Activated naive CD8-positive, alpha-beta T cell treated with anti-CD3 and anti-CD28 coated beads for 36 hours (primary cell): ENCODE results near the gene KIF22. TPM values are rescaled to one million over a fixed set of nuclear protein-coding genes. Genes with fewer than 3 reads are reported as not detected.

Experiments
- DNase-seq: peaks from one replicate; pipeline ENCODE4 v3.0.0; 2021
- H3K27ac Mint-ChIP-seq: one replicate; pipeline ENCODE4 v1.8.0; 2022; ENCODE audit warnings: mild to moderate bottlenecking, moderate library complexity, mixed read lengths
- H3K27me3 Mint-ChIP-seq: one replicate; pipeline ENCODE4 v1.8.0; 2022; ENCODE audit warnings: mild to moderate bottlenecking, mixed read lengths
- H3K36me3 Mint-ChIP-seq: one replicate; pipeline ENCODE4 v1.8.0; 2021; ENCODE audit warnings: mild to moderate bottlenecking, mixed read lengths
- H3K4me1 Mint-ChIP-seq: one replicate; pipeline ENCODE4 v1.8.0; 2021; ENCODE audit warnings: mixed read lengths
- H3K4me3 Mint-ChIP-seq: one replicate; pipeline ENCODE4 v1.8.0; 2022; ENCODE audit warnings: mild to moderate bottlenecking, moderate library complexity, mixed read lengths
- H3K9me3 Mint-ChIP-seq: one replicate; pipeline ENCODE4 v1.8.0; 2022; ENCODE audit warnings: mixed read lengths
- total RNA-seq, 2 experiments: library from RNA; stranded (reverse); gene quantifications; one replicate each; pipeline ENCODE4 v1.2.3, GENCODE V29; 2021

The KIF22 gene
- total RNA-seq, 2 experiments from 2014 or later, result 145 to 150 TPM

DNA sequence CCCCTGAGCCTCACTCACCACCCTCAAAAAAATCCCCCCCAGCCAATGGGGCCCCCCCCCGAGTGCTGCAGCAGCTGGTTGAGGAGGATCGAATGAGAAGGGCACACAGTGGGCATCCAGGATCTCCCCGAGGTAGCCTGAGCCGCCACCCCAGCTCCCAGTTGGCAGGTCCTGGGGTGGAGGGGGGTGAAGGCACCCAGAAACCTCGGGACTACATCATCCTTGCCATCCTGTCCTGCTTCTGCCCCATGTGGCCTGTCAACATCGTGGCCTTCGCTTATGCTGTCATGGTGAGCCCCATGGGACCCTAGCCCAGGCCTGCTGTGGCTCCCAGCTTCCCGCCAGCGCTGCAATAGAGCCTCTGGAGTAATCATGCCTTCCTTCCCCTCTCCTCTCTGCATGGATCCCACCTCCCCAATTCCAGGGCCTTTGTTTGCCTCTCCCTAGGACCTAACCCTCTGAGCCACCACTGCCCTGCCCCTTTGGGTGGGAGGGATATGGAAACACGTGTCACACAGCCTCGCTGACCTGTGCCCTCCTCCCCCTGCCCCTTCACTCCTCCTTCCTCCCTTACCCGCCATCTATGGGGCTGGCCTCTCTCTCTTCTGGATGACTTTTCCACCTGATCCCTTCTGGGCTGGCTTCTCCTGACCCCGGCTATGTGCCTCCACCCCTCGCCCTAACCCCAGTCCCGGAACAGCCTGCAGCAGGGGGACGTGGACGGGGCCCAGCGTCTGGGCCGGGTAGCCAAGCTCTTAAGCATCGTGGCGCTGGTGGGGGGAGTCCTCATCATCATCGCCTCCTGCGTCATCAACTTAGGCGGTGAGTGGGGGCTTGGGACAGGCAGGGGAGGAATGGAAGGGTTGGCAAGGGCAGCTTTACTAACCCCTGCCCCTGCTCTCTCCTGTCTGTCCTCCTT lies 23.4 kb downstream of the KIF22 start:
- Mint-ChIP-seq H3K9me3 (no peaks in the 10 kb centered on the region), H3K36me3 (peaks cover 34% of the 10 kb centered on the region), H3K27me3 (peaks cover 8% of the 10 kb centered on the region), H3K4me1 (peaks cover 53% of the 10 kb centered on the region), H3K4me3 (no peak overlapping the region), H3K27ac (no peak overlapping the region)
- no peak for DNase-seq

DNA sequence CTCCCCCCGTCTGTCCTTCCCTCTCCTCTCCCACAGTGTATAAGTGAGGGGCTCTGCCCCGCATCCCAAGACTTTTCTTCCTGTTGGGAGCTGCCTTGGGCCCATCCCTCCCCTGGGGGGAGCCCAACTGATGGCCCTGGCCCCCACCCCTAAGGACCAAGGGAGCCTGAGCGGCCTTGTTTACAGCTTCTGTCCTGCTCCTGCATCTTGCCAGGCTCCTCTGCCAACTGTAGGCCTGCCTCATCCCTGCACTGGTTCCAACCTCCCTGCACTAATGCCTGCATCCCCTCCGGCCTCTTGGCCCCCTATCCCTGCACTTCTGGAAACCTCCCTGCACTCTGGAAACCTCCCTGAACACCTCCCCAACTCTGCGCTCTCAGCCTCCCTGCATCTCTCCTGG lies 24.0 kb downstream of the KIF22 start:
- Mint-ChIP-seq H3K27me3 (peaks cover 8% of the 10 kb centered on the region), H3K9me3 (no peaks in the 10 kb centered on the region), H3K27ac (peak overlapping the region; percentile 95), H3K4me3 (peak overlapping the region; percentile 94), H3K4me1 (peaks cover 59% of the 10 kb centered on the region), H3K36me3 (peaks cover 36% of the 10 kb centered on the region)
- DNase-seq, result no peak

DNA sequence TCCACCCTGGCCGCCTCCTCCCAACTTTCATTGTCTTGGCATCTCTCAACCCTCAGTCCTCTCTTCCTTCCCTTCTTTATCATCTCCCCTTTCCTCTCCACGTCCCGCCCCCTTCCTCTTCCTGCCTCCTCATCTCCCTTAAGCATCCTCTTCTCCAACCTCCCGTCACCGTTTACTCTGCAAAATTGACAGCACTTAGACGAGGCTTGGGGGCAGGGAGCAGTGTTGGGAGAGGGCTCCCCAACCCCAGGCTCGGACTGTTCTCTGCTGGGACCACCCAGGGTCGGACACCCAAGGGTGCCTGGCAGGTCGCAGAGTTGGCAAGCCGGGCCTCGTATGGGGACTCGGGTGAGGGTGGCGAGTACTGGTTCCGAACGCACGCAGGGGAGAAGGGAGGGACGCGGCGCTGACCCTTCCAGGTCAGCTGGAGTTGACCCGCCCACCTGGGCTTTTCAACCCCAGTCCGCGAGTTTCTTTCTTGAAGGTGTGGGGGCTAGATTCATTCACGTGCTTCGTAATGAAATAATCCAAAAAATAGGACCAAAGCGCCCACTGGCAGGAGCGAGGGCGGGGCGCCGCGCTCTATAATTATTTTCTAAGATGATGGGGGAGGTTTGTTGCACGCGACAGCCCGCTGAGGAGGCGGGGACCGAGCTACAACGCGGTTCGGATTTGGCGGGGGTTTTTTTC lies 24.6 kb downstream of the KIF22 start:
- peaks cover 8% of the 10 kb centered on the region for H3K27me3 Mint-ChIP-seq

DNA sequence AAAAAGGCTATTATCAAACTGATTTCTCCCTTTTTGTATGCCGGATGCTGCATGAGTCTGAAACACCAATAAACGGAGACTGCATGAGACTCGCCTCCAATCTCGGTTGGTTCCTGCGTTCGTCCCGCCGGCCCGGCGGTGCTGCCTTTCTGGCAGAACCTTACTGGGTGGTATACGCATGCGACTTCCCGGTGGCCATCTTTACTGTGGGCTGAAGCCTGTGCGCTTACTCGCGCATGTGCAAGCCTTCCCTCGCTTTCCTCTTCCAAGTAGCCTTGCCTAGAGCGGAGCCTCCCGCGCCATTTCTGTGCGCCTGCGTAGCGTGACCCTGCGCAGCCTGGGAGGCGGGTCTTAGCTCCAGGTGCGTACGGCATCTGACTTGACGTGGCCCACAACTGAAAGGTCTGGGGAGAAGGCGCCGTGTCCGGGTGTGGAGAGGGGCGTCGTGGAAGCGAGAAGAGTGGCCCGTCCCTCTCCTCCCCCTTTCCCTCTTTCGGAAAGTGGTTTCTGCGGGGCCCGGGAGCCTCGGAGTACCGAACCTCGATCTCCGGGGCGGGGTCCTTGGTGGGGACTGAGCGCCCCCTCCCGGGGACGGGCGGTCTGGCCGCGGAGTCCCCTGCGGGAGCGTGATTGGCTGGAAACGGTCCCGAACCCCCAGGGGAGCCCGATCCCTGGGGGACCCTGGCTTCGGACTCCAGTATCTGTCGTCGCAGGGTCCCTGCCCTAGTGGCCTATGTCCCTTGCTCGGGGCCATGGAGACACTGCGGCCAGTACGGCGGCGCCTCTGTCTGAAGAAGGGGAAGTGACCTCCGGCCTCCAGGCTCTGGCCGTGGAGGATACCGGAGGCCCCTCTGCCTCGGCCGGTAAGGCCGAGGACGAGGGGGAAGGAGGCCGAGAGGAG lies 25.5 kb downstream of the KIF22 start, which contains the start of gene PAGR1:
Gene PAGR1 (plus strand): TSS at position 360 of the 901 bp plus-strand sequence. CDS start 374 bp downstream, at position 734.
- peak within 1 kb of the TSS; percentile 94 for H3K4me3 Mint-ChIP-seq
- peaks cover 8% of the 10 kb centered on the region for H3K27me3 Mint-ChIP-seq
- H3K4me1 Mint-ChIP-seq, result peaks cover 54% of the 10 kb centered on the region
- peak within 1 kb of the TSS; percentile 95 for H3K27ac Mint-ChIP-seq
- H3K9me3 Mint-ChIP-seq, result no peaks in the 10 kb centered on the region
- H3K36me3 Mint-ChIP-seq, result peaks cover 23% of the 10 kb centered on the region
- peak; percentile 98 for DNase-seq

More for the DNA sequence above, 24.6 kb downstream of the KIF22 start:
- peak; percentile 67 for DNase-seq
- Mint-ChIP-seq H3K36me3 (peaks cover 31% of the 10 kb centered on the region), H3K4me3 (peak overlapping the region; percentile 94), H3K4me1 (peaks cover 60% of the 10 kb centered on the region), H3K9me3 (no peaks in the 10 kb centered on the region), H3K27ac (peak overlapping the region; percentile 95)

DNA sequence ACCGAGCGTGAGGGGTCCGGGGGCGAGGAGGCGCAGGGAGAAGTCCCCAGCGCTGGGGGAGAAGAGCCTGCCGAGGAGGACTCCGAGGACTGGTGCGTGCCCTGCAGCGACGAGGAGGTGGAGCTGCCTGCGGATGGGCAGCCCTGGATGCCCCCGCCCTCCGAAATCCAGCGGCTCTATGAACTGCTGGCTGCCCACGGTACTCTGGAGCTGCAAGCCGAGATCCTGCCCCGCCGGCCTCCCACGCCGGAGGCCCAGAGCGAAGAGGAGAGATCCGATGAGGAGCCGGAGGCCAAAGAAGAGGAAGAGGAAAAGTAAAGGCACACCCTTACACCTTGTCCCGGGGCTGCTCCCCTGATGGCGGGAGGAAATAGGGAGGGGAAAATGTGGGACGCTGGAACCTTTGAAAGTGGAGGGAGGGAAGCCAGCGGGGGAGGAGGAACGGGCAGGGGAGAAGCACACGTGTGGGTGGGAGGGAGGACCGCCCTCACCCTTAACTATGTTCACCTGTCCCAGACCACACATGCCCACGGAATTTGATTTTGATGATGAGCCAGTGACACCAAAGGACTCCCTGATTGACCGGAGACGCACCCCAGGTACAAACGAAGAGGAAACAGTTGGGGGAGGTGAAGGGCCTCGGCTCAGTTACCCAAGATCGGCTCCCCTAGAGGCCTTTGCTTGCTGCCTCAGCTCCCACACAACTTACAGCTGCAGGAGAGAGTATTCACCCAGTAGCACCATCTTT lies 26.3 kb downstream of the KIF22 start:
- no peaks in the 10 kb centered on the region for H3K9me3 Mint-ChIP-seq
- peaks cover 53% of the 10 kb centered on the region for H3K4me1 Mint-ChIP-seq
- H3K27me3 Mint-ChIP-seq, result peaks cover 8% of the 10 kb centered on the region
- H3K36me3 Mint-ChIP-seq, result peaks cover 22% of the 10 kb centered on the region
- DNase-seq, result peak; percentile 84
- H3K27ac Mint-ChIP-seq, result peak overlapping the region; percentile 95
- H3K4me3 Mint-ChIP-seq, result peak overlapping the region; percentile 94

DNA sequence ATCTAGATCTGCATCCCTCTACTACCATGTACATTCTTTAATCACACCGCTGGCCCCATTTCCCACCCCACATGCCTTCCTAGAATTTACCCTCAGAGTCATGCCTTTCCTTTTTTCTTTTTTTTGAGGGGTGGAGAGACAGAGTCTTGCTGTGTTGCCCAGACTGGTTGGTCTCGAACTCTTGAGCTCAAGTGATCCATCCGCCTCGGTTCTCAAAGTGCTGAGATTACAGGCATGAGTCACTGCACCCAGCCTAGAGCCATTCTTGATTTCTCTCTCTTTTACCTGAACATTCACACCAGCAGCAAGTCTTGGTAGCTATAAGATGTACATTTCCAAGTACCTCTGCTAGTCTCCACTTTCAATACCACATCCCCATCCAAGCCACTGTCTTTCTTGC lies 27.5 kb downstream of the KIF22 start:
- H3K4me3 Mint-ChIP-seq, result peak overlapping the region; percentile 82
- H3K9me3 Mint-ChIP-seq, result no peaks in the 10 kb centered on the region
- peaks cover 24% of the 10 kb centered on the region for H3K36me3 Mint-ChIP-seq
- peaks cover 4% of the 10 kb centered on the region for H3K27me3 Mint-ChIP-seq
- H3K27ac Mint-ChIP-seq, result peak overlapping the region; percentile 87
- peaks cover 61% of the 10 kb centered on the region for H3K4me1 Mint-ChIP-seq
- DNase-seq, result no peak

DNA sequence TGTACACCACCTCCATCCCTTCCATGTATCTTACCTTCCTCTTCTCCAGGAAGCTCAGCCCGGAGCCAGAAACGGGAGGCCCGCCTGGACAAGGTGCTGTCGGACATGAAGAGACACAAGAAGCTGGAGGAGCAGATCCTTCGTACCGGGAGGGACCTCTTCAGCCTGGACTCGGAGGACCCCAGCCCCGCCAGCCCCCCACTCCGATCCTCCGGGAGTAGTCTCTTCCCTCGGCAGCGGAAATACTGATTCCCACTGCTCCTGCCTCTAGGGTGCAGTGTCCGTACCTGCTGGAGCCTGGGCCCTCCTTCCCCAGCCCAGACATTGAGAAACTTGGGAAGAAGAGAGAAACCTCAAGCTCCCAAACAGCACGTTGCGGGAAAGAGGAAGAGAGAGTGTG lies 29.0 kb downstream of the KIF22 start:
- H3K9me3 Mint-ChIP-seq, result no peaks in the 10 kb centered on the region

DNA sequence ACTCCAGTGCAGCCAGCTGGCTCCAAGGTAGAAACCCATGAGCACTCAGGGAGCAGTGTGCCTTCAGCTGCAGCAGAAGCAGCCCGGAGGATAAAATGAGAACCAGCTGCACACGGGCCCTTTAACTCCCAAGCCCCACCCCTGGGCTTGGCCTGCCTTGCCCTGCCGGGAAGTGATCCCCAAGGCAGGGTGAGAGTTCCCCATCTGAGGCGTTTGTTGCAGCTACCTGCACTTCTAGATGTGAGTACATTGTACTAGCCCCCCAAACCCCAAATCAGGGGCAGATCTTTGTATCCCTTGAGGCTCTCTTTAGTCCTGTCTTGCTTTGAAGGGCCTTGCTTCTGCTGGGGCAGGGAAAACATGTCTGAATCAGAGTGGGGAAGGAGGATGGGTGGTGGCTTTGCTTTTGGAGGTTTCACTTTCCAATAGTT lies 29.7 kb downstream of the KIF22 start, which contains the start of gene MVP:
Gene MVP (plus strand): TSS at position 192 of the 431 bp plus-strand sequence. CDS start 10,088 bp downstream, outside the sequence.
- H3K4me3 Mint-ChIP-seq, result peak within 1 kb of the TSS; percentile 89
- DNase-seq, result peak; percentile 59
- H3K4me1 Mint-ChIP-seq, result peaks cover 65% of the 10 kb centered on the region
- no peaks in the 10 kb centered on the region for H3K9me3 Mint-ChIP-seq
- peaks cover 4% of the 10 kb centered on the region for H3K27me3 Mint-ChIP-seq
- peak within 1 kb of the TSS; percentile 94 for H3K27ac Mint-ChIP-seq
- H3K36me3 Mint-ChIP-seq, result peaks cover 24% of the 10 kb centered on the region

More for the DNA sequence above, 29.0 kb downstream of the KIF22 start:
- no peak for DNase-seq
- peaks cover 24% of the 10 kb centered on the region for H3K36me3 Mint-ChIP-seq
- H3K27me3 Mint-ChIP-seq, result peaks cover 4% of the 10 kb centered on the region
- H3K27ac Mint-ChIP-seq, result peak overlapping the region; percentile 94
- peak overlapping the region; percentile 89 for H3K4me3 Mint-ChIP-seq
- peaks cover 65% of the 10 kb centered on the region for H3K4me1 Mint-ChIP-seq

DNA sequence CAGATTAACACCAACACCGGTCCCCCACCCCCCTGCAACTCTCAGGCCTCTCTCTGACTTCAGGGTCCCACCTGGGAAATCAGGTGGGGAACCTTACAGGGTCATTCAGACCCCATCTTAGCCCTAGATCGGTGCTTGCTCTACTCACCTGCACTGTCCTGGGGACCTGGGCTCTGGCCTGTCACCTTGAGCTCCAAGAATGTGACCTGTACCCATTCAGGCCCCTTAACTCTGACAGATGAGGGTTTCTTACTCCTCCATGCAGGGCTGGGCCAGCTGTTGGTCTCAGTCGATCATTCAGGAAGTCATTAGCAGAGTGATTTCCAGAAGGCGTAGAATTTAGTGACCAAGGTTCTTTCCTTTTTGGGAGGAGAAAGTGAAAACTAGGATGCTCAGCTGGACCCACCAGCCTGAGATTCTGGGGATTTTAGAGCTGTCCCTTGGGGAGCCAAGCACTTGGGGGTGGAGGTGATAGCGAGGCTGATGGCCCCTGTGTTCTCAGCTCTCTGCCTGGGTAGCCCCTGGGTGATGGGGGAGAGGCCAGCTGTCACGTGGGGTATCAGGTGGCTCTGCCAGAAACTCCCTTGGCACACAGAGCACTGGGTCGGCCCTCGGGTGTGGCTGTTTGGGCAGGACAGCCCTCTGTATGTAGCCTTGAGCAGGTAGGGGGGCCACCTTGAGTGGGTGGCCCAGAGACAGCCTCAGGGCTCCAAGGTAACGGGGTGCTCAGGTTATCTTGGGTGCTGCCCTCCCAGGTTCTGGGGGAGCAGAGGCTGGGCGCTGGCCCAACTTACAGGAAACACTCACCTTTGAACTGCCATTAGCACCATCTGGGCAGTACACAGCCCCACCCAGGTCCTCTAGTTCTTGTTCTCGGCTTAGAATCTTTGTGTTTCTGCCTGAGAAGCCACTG lies 30.4 kb downstream of the KIF22 start:
- Mint-ChIP-seq H3K4me3 (peak overlapping the region; percentile 89), H3K27ac (peak overlapping the region; percentile 94), H3K27me3 (peaks cover under 1% of the 10 kb centered on the region), H3K9me3 (no peaks in the 10 kb centered on the region), H3K36me3 (peaks cover 24% of the 10 kb centered on the region), H3K4me1 (peaks cover 68% of the 10 kb centered on the region)
- DNase-seq, result peak; percentile 61

DNA sequence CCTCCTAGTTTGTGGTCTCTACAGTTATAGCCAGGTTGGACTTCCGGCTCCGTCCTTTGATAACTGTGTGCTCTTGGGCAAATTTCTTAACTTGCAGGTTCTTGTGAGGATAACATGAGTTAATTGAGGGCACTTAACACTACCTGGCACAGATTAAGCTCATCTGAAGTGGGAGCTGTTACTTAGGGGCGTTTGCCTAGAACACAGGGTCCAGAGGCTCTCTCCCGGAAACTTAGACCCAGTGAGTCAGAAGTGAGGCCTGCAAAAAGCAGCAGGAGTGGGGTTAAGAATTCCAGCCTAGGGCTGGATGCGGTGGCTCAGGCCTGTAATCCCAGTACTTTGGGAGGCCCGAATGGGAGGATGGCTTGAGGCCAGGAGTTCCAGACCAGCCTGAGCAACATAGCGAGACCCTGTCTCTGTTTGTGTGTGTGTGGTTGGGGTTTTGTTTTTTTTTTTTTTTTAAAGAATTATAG lies 31.1 kb downstream of the KIF22 start:
- Mint-ChIP-seq H3K4me1 (peaks cover 75% of the 10 kb centered on the region), H3K4me3 (peak overlapping the region; percentile 89), H3K27me3 (no peaks in the 10 kb centered on the region), H3K27ac (peak overlapping the region; percentile 94), H3K9me3 (no peaks in the 10 kb centered on the region), H3K36me3 (peaks cover 23% of the 10 kb centered on the region)
- no peak for DNase-seq

DNA sequence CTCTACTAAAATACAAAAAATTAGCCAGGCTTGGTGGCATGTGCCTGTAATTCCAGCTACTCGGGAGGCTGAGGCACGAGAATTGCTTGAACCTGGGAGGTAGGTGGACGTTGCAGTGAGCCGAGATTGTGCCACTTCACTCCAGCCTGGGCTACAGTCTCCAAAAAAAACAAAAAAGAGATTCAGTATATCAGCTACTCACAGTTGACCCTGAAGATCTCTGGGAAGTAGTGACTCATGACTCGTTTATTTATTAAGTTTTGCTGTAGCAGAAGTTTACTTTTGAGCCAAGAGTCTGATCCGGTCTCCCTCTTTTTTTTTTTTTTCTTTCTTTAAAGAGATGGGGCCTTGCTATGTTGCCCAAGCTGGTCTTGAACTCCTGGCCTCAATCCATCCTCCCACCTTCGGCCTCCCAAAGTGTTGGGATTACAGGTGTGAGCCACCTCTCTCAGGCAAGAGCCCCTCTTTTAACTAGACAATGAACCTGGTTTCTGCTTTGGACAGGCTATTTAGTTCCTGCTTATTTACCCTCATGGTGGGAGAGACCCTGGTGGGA lies 34.1 kb downstream of the KIF22 start:
- H3K36me3 Mint-ChIP-seq, result peaks cover 2% of the 10 kb centered on the region
- no peaks in the 10 kb centered on the region for H3K27me3 Mint-ChIP-seq
- no peak for DNase-seq
- H3K4me3 Mint-ChIP-seq, result peak overlapping the region; percentile 26
- H3K4me1 Mint-ChIP-seq, result peaks cover 73% of the 10 kb centered on the region
- H3K27ac Mint-ChIP-seq, result peak overlapping the region; percentile 97
- H3K9me3 Mint-ChIP-seq, result no peaks in the 10 kb centered on the region

DNA sequence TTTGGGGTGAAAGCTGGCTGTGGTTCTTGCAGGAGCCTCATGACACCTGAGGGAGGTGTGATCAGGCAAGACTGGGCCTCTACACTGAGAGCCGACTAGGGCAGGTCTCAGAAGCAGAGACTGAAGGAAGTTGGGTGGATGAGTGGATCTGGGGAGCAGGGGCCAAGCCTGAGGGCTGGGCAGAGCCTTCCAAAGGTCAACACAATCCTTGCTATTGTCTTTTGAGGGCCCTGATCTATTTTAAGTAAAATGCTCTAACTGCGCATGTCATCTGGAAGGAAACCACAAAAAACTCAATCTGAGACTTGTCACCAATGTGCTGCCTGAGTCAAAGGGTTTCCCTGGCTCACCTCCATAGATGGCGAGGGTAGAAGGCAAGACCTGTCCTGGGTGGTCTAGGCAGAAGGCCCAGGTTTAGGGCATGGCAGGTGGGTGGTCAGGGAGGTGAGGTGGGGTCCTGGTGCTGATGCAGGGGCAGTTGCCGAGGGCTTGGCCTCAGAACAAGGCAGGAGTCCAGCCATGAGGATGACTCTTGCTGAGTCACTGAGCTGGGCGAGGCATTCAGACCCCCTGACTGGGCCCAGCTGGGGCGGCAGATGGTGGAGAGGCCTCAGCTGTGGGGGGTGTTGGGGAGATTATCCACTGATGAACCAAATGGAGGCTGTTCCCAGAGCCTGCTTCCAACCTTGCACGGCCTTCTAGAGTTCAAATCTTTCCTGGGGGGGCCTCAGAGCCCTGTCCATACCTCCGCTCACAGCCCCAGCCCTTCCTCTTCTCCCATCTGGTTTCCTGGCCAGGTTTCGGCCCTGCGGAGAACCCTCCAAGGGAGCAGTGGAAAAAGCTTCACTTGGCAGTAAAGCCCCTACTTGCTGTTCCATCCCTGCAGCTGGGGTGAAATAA lies 34.8 kb downstream of the KIF22 start:
- DNase-seq, result peak; percentile 64
- Mint-ChIP-seq H3K9me3 (no peaks in the 10 kb centered on the region), H3K36me3 (peaks cover 2% of the 10 kb centered on the region), H3K4me3 (peak overlapping the region; percentile 26), H3K27me3 (no peaks in the 10 kb centered on the region), H3K27ac (peak overlapping the region; percentile 97), H3K4me1 (peaks cover 71% of the 10 kb centered on the region)
